Measurements from ENCODE around the gene YIPF2.
"Not testable (repeated sequence)": the region's sequence is repeated elsewhere in the genome, so short reads cannot be mapped to it uniquely, and the experiment has no call there.

YIPF2 gene

GRCh38 chr19:10928563-10929401, at the start of gene YIPF2, which contains the start of gene TIMM29:
YIPF2 (minus strand) TSS chr19:10928639; CDS start chr19:10928410, 229 bp downstream.
TIMM29 (plus strand) TSS chr19:10928811; CDS start chr19:10928823, 12 bp downstream.
- peak; percentile 90 for DNase-seq

- DNase-seq, result no peak
Measured at GRCh38 chr19:10977742-10978092, 49.3 kb upstream of the YIPF2 start.

- no peak for DNase-seq
Measured at GRCh38 chr19:10976131-10976892, 47.9 kb upstream of the YIPF2 start.

GRCh38 chr19:10975374-10976130, 47.1 kb upstream of the YIPF2 start:
- DNase-seq, result no peak

GRCh38 chr19:10971107-10971726, 42.8 kb upstream of the YIPF2 start:
- DNase-seq, result no peak

- DNase-seq, result no peak
Measured at GRCh38 chr19:10968527-10969135, 40.2 kb upstream of the YIPF2 start.

- DNase-seq, result no peak
Measured at GRCh38 chr19:10966809-10967208, 38.4 kb upstream of the YIPF2 start.

GRCh38 chr19:10965398-10965797, 37.0 kb upstream of the YIPF2 start:
- DNase-seq, result no peak

- no peak for DNase-seq
Measured at GRCh38 chr19:10964903-10965302, 36.5 kb upstream of the YIPF2 start.

- no peak for DNase-seq
Measured at GRCh38 chr19:10963865-10964264, 35.4 kb upstream of the YIPF2 start.

GRCh38 chr19:10962863-10963262, 34.4 kb upstream of the YIPF2 start:
- DNase-seq, result no peak

GRCh38 chr19:10961073-10961860, 32.8 kb upstream of the YIPF2 start:
- DNase-seq, result no peak

GRCh38 chr19:10960314-10961072, 32.1 kb upstream of the YIPF2 start, which contains the start of gene SMARCA4:
SMARCA4 (plus strand) TSS chr19:10961030; CDS start chr19:10984152, 23,122 bp downstream.
- peak; percentile 99 for DNase-seq

GRCh38 chr19:10959277-10959968, 31.0 kb upstream of the YIPF2 start:
- not testable (repeated sequence) for DNase-seq

GRCh38 chr19:10952809-10953208, 24.4 kb upstream of the YIPF2 start:
- DNase-seq, result no peak

- DNase-seq, result no peak
Measured at GRCh38 chr19:10946958-10947657, 18.7 kb upstream of the YIPF2 start.

GRCh38 chr19:10945264-10945663, 16.8 kb upstream of the YIPF2 start:
- no peak for DNase-seq

- DNase-seq, result not testable (repeated sequence)
Measured at GRCh38 chr19:10943412-10943811, 15.0 kb upstream of the YIPF2 start.

- DNase-seq, result not testable (repeated sequence)
Measured at GRCh38 chr19:10941649-10942048, 13.2 kb upstream of the YIPF2 start.
